ENCODE data around the gene RND2. TPM values are rescaled to one million over a fixed set of nuclear protein-coding genes. Genes with fewer than 3 reads are reported as not detected.

RND2 gene
- total and polyA plus RNA-seq, 5 donors from 2014 or later = 0.05 to 0.18 (median 0.08) TPM; not detected in 2

DNA sequence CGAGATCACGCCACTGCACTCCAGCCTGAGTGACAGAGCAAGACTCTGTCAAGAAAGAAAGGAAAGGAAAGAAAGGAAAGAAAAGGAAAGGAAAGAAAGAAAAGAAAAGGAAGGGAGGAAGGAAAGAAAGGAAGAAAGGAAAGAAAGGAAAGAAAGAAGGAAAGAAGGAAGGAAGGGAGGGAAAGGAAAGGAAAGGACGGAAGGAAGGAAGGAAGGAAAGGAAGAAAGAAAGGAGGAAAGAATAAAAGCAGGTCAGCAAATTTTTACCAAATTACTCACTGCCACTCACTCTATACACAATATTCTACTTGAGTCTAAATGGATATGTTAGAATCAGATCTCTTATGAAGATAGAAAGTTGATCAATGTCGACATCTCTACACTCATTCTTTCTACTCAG is 49.8 kb downstream of the RND2 start:
- Histone ChIP-seq H3K9me3 (ENCODE audit: control insufficient read depth in 2 of 2, low read length in 2 of 2) (no peaks in the 10 kb centered on the region), H3K36me3 (ENCODE audit: control insufficient read depth, insufficient read depth, low read length) (no peaks in the 10 kb centered on the region), H3K27ac (ENCODE audit: insufficient read depth, low read length, poor library complexity, severe bottlenecking) (no peak overlapping the region), H3K27me3 (ENCODE audit: control insufficient read depth, insufficient read depth, low read length) (no peaks in the 10 kb centered on the region), H3K4me1 (ENCODE audit: control insufficient read depth, insufficient read depth, low read length, poor library complexity, severe bottlenecking) (no peaks in the 10 kb centered on the region), H3K4me3 (ENCODE audit: low read depth, low read length) (no peak overlapping the region)
- Mint-ChIP-seq H3K36me3 (no peaks in the 10 kb centered on the region), H3K27me3 (no peaks in the 10 kb centered on the region), H3K4me1 (peaks cover 0 to 4% (median 0%) of the 10 kb centered on the region in 4 donors), H3K27ac (peak overlapping the region in 1 of 3 donors; percentile 76), H3K9me3 (no peaks in the 10 kb centered on the region), H3K4me3 (no peak overlapping the region)
- ATAC-seq (ENCODE audit: low read depth in 2 of 2) (no peak), DNase-seq (no peak)

DNA sequence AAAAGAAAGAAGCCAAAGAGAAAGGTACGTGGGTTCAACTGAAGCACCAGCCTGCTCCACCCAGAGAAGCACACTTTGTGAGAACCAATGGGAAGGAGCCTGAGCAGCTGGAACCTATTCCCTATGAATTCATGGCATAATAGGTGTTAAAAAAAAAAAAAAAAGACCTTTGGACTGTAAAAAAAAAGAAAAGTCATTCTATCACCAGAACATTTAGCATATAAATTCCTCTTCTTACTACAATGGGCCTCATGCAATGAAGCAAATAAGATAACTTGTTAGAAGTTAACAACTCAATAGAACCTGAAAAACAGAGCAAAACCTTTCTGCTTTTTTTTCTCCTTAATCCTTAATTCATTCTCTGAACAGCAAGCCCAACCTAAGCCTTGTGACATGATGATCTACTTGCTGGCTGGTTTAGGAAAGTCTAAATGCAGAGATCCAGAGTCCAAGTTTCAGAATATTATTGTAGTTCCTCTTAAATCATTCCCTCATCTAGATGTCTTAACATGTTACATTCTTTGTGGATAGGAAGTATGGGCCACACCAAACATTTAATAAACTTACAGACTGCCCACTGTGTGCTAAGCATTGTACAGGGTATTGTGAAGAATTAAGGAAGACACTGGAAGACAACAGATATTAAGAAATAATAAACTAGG is 54.7 kb downstream of the RND2 start:
- no peaks in the 10 kb centered on the region for H3K36me3 Mint-ChIP-seq
- H3K4me1 ChIP-seq (ENCODE audit: control insufficient read depth, insufficient read depth, low read length, poor library complexity, severe bottlenecking) = no peaks in the 10 kb centered on the region
- H3K36me3 ChIP-seq (ENCODE audit: control insufficient read depth, insufficient read depth, low read length) = no peaks in the 10 kb centered on the region
- H3K27ac ChIP-seq (ENCODE audit: insufficient read depth, low read length, poor library complexity, severe bottlenecking) = no peak overlapping the region
- H3K27me3 ChIP-seq (ENCODE audit: control insufficient read depth, insufficient read depth, low read length) = no peaks in the 10 kb centered on the region
- H3K4me3 Mint-ChIP-seq = no peak overlapping the region
- no peak for ATAC-seq (ENCODE audit: low read depth in 2 of 2)
- no peaks in the 10 kb centered on the region for H3K4me1 Mint-ChIP-seq
- H3K4me3 ChIP-seq (ENCODE audit: low read depth, low read length) = no peak overlapping the region
- H3K27me3 Mint-ChIP-seq = no peaks in the 10 kb centered on the region
- DNase-seq = no peak
- H3K9me3 Mint-ChIP-seq = no peaks in the 10 kb centered on the region
- H3K9me3 ChIP-seq (ENCODE audit: control insufficient read depth in 2 of 2, low read length in 2 of 2) = no peaks in the 10 kb centered on the region
- no peak overlapping the region for H3K27ac Mint-ChIP-seq

Other genes starting within 250 kb of the RND2 start
- not detected for gene WNK4, start 244.6 kb upstream of the RND2 start, total RNA-seq
- gene WNK4, start 244.6 kb upstream of the RND2 start, polyA plus RNA-seq = under 1 TPM in 1 of 4 donors, not detected in 3; 0.09 TPM
- 12.8 TPM for gene COA3, start 226.5 kb upstream of the RND2 start, total RNA-seq
- gene COA3, start 226.5 kb upstream of the RND2 start, polyA plus RNA-seq = 100 to 1,000 TPM; 147 to 162 (median 156) TPM
- not detected for gene CNTD1, start 226.4 kb upstream of the RND2 start, total RNA-seq
- gene CNTD1, start 226.4 kb upstream of the RND2 start, polyA plus RNA-seq = under 1 TPM; 0.15 to 0.42 (median 0.28) TPM
- gene BECN1, start 200.9 kb upstream of the RND2 start, total RNA-seq = 153 TPM
- gene BECN1, start 200.9 kb upstream of the RND2 start, polyA plus RNA-seq = 100 to 1,000 TPM; 138 to 180 (median 160) TPM
- gene PSME3, start 191.8 kb upstream of the RND2 start, total RNA-seq = 66.7 TPM
- gene PSME3, start 191.8 kb upstream of the RND2 start, polyA plus RNA-seq = 100 to 1,000 TPM; 114 to 129 (median 127) TPM
- gene AOC2, start 180.7 kb upstream of the RND2 start, total RNA-seq = 2.3 TPM
- under 1 TPM in 1 of 4 donors, not detected in 3; 0.17 TPM for gene AOC2, start 180.7 kb upstream of the RND2 start, polyA plus RNA-seq
- gene AOC3, start 174.0 kb upstream of the RND2 start, total RNA-seq = 0.49 TPM
- not detected for gene AOC3, start 174.0 kb upstream of the RND2 start, polyA plus RNA-seq
- not detected for gene G6PC1, start 124.4 kb upstream of the RND2 start, total RNA-seq
- gene G6PC1, start 124.4 kb upstream of the RND2 start, polyA plus RNA-seq = not detected
- 48.5 TPM for gene AARSD1, start 60.8 kb upstream of the RND2 start, total RNA-seq
- 10 to 100 TPM; 23.2 to 39.2 (median 28.9) TPM for gene AARSD1, start 60.8 kb upstream of the RND2 start, polyA plus RNA-seq
- 1.5 TPM for gene PTGES3L, start 45.2 kb upstream of the RND2 start, total RNA-seq
- gene PTGES3L, start 45.2 kb upstream of the RND2 start, polyA plus RNA-seq = not detected
- 14.9 TPM for gene RUNDC1, start 44.7 kb upstream of the RND2 start, total RNA-seq
- gene RUNDC1, start 44.7 kb upstream of the RND2 start, polyA plus RNA-seq = 10 to 100 TPM; 10.6 to 15.2 (median 13.2) TPM
- gene RPL27, start 26.8 kb upstream of the RND2 start, total RNA-seq = 881 TPM
- 1,000 to 10,000 TPM; 1,558 to 2,241 (median 2,024) TPM for gene RPL27, start 26.8 kb upstream of the RND2 start, polyA plus RNA-seq
- 38.3 TPM for gene IFI35, start 18.4 kb upstream of the RND2 start, total RNA-seq
- gene IFI35, start 18.4 kb upstream of the RND2 start, polyA plus RNA-seq = 10 to 100 TPM; 62.9 to 87.6 (median 71.8) TPM
- gene VAT1, start 2.8 kb upstream of the RND2 start, total RNA-seq = 21.9 TPM
- 10 to 100 TPM; 40.6 to 51.4 (median 49.1) TPM for gene VAT1, start 2.8 kb upstream of the RND2 start, polyA plus RNA-seq
- 5.7 TPM for gene BRCA1, start 100.1 kb downstream of the RND2 start, total RNA-seq
- 1 to 10 TPM; 1.0 to 4.1 (median 1.8) TPM for gene BRCA1, start 100.1 kb downstream of the RND2 start, polyA plus RNA-seq
- 65.0 TPM for gene NBR1, start 146.0 kb downstream of the RND2 start, total RNA-seq
- gene NBR1, start 146.0 kb downstream of the RND2 start, polyA plus RNA-seq = 100 to 1,000 TPM in 2 of 4 donors, 10 to 100 TPM in 2; 93.6 to 104 (median 97.3) TPM
- gene TMEM106A, start 186.6 kb downstream of the RND2 start, total RNA-seq = 12.9 TPM
- gene TMEM106A, start 186.6 kb downstream of the RND2 start, polyA plus RNA-seq = 1 to 10 TPM; 1.3 to 3.3 (median 1.9) TPM
- not detected for gene CCDC200, start 203.4 kb downstream of the RND2 start, total RNA-seq
- not detected for gene CCDC200, start 203.4 kb downstream of the RND2 start, polyA plus RNA-seq
- gene RNU2-1, start 208.7 kb downstream of the RND2 start, total RNA-seq = 4,537 TPM
- not detected for gene RNU2-1, start 208.7 kb downstream of the RND2 start, polyA plus RNA-seq

Measured in CD4-positive, CD25-positive, alpha-beta regulatory T cell (primary cell).